ENCODE results near the gene HNRNPUL2.
"Not testable (repeated sequence)": the region's sequence is repeated elsewhere in the genome, so short reads cannot be mapped to it uniquely, and the experiment has no call there.

HNRNPUL2 gene

GRCh38 chr11:62737196-62737595 is 9.9 kb upstream of the HNRNPUL2 start:
- DNase-seq, result no peak
- Histone ChIP-seq H4K20me1 (ENCODE audit: insufficient read depth, low read length) (no peaks in the 10 kb centered on the region), H3K9me3 (ENCODE audit: insufficient read depth, low read length, severe bottlenecking) (no peaks in the 10 kb centered on the region), H3K27ac (ENCODE audit: low read length) (no peak overlapping the region), H3K4me1 (ENCODE audit: insufficient read depth, low read length) (no peaks in the 10 kb centered on the region), H2AFZ (ENCODE audit: low read depth, low read length) (no peak overlapping the region), H3K4me2 (ENCODE audit: insufficient read depth, low read length) (no peak overlapping the region), H3K79me2 (ENCODE audit: insufficient read depth, low read length) (peaks cover 21% of the 10 kb centered on the region), H3K36me3 (ENCODE audit: insufficient read depth, low read length) (peaks cover 66% of the 10 kb centered on the region), H3K9ac (ENCODE audit: low read depth, low read length) (no peak overlapping the region), H3K4me3 (ENCODE audit: low read depth in 1 of 2, low read length in 2 of 2) (no peak overlapping the region), H3K27me3 (ENCODE audit: insufficient read depth, low read length, poor library complexity) (no peaks in the 10 kb centered on the region)
- ATAC-seq (ENCODE audit: insufficient read depth, low read depth), result no peak
- TF ChIP-seq CTCF (IDR thresholded peaks at IDR 0.05; ENCODE audit: borderline replicate concordance, extremely low read depth, low read length, poor library complexity, severe bottlenecking) (no peak), EZH2 (IDR thresholded peaks at IDR 0.05; ENCODE audit: borderline replicate concordance, low read depth, low read length, severe bottlenecking) (no peak)

- Histone ChIP-seq H3K4me2 (ENCODE audit: insufficient read depth, low read length) (no peak overlapping the region), H3K27me3 (ENCODE audit: insufficient read depth, low read length, poor library complexity) (no peaks in the 10 kb centered on the region), H4K20me1 (ENCODE audit: insufficient read depth, low read length) (peaks cover 3% of the 10 kb centered on the region; the same call in 1 of the 2 replicates), H3K4me3 (ENCODE audit: low read depth in 1 of 2, low read length in 2 of 2) (no peak overlapping the region), H3K79me2 (ENCODE audit: insufficient read depth, low read length) (peaks cover 59% of the 10 kb centered on the region), H2AFZ (ENCODE audit: low read depth, low read length) (no peak overlapping the region), H3K27ac (ENCODE audit: low read length) (no peak overlapping the region), H3K9ac (ENCODE audit: low read depth, low read length) (no peak overlapping the region), H3K4me1 (ENCODE audit: insufficient read depth, low read length) (peaks cover 21% of the 10 kb centered on the region), H3K36me3 (ENCODE audit: insufficient read depth, low read length) (peaks cover 56% of the 10 kb centered on the region), H3K9me3 (ENCODE audit: insufficient read depth, low read length, severe bottlenecking) (no peaks in the 10 kb centered on the region)
- DNase-seq (no peak), ATAC-seq (ENCODE audit: insufficient read depth, low read depth) (no peak)
- TF ChIP-seq EZH2 (IDR thresholded peaks at IDR 0.05; ENCODE audit: borderline replicate concordance, low read depth, low read length, severe bottlenecking), result no peak
- peak; percentile 35 for TF ChIP-seq CTCF (IDR thresholded peaks at IDR 0.05; ENCODE audit: borderline replicate concordance, extremely low read depth, low read length, poor library complexity, severe bottlenecking)
These were observed 5.6 kb upstream of the HNRNPUL2 start for GRCh38 chr11:62732830-62733229.

- H3K27ac ChIP-seq (ENCODE audit: low read length), result peak overlapping the region; percentile 53; the same call in 1 of the 2 replicates
- not testable (repeated sequence) for ATAC-seq (ENCODE audit: insufficient read depth, low read depth); H2AFZ ChIP-seq (ENCODE audit: low read depth, low read length); H3K27me3 ChIP-seq (ENCODE audit: insufficient read depth, low read length, poor library complexity); H3K9me3 ChIP-seq (ENCODE audit: insufficient read depth, low read length, severe bottlenecking); DNase-seq
- peak overlapping the region; percentile 13 to 74; a peak in 3 of 4 replicates for H3K4me3 ChIP-seq (ENCODE audit: low read depth in 1 of 2, low read length in 2 of 2)
- H3K79me2 ChIP-seq (ENCODE audit: insufficient read depth, low read length), result peaks cover 76% of the 10 kb centered on the region
- H3K4me2 ChIP-seq (ENCODE audit: insufficient read depth, low read length), result peak overlapping the region; percentile 65
- peaks cover 30% of the 10 kb centered on the region for H3K4me1 ChIP-seq (ENCODE audit: insufficient read depth, low read length)
- peaks cover 51% of the 10 kb centered on the region for H3K36me3 ChIP-seq (ENCODE audit: insufficient read depth, low read length)
- H4K20me1 ChIP-seq (ENCODE audit: insufficient read depth, low read length), result peaks cover 19% of the 10 kb centered on the region
- H3K9ac ChIP-seq (ENCODE audit: low read depth, low read length), result peak overlapping the region; percentile 94
These were observed 2.8 kb upstream of the HNRNPUL2 start for GRCh38 chr11:62730076-62730475.

GRCh38 chr11:62728171-62728988 is 1.1 kb upstream of the HNRNPUL2 start, which contains the start of gene TTC9C:
TSS of gene TTC9C (plus strand) at chr11:62728486. CDS start at chr11:62728849, 363 bp downstream.
- H3K4me3 ChIP-seq (ENCODE audit: low read depth in 1 of 2, low read length in 2 of 2), result peak within 1 kb of the TSS; percentile 74 to 93
- peaks cover 34% of the 10 kb centered on the region for H4K20me1 ChIP-seq (ENCODE audit: insufficient read depth, low read length)
- DNase-seq (peak; percentile 86), ATAC-seq (ENCODE audit: insufficient read depth, low read depth) (peak; percentile 48)
- peak within 1 kb of the TSS; percentile 90 for H3K4me2 ChIP-seq (ENCODE audit: insufficient read depth, low read length)
- peaks cover 52% of the 10 kb centered on the region for H3K36me3 ChIP-seq (ENCODE audit: insufficient read depth, low read length)
- H3K9me3 ChIP-seq (ENCODE audit: insufficient read depth, low read length, severe bottlenecking), result no peaks in the 10 kb centered on the region
- TF ChIP-seq CTCF (IDR thresholded peaks at IDR 0.05; ENCODE audit: borderline replicate concordance, extremely low read depth, low read length, poor library complexity, severe bottlenecking), result no peak
- TF ChIP-seq EZH2 (IDR thresholded peaks at IDR 0.05; ENCODE audit: borderline replicate concordance, low read depth, low read length, severe bottlenecking), result no peak
- H3K27me3 ChIP-seq (ENCODE audit: insufficient read depth, low read length, poor library complexity), result no peaks in the 10 kb centered on the region
- H2AFZ ChIP-seq (ENCODE audit: low read depth, low read length), result peak within 1 kb of the TSS; percentile 89
- H3K4me1 ChIP-seq (ENCODE audit: insufficient read depth, low read length), result peaks cover 47% of the 10 kb centered on the region
- H3K79me2 ChIP-seq (ENCODE audit: insufficient read depth, low read length), result peaks cover 88% of the 10 kb centered on the region
- H3K27ac ChIP-seq (ENCODE audit: low read length), result peak within 1 kb of the TSS; percentile 100
- H3K9ac ChIP-seq (ENCODE audit: low read depth, low read length), result peak within 1 kb of the TSS; percentile 94
